Muscle layer of duodenum (tissue), 2 donors: Measurements from ENCODE around the gene CACNA1S.
A peak's percentile ranks its signal among the peaks of the same experiment; 100 is the strongest.

Experiments
- H3K27ac ChIP-seq: one replicate; pipeline ENCODE4 v1.7.0; 2013; ENCODE audit warnings: mild to moderate bottlenecking, low read length
- H3K27me3 ChIP-seq: one replicate; pipeline ENCODE4 v1.7.0; 2013; ENCODE audit warnings: low read depth, mild to moderate bottlenecking, control low read depth, low read length
- H3K36me3 ChIP-seq, 2 donors: one replicate each; pipeline ENCODE4 v1.7.0; 2013; ENCODE audit warnings: low read length in 2 of 2, control low read depth in 1 of 2, mild to moderate bottlenecking in 1 of 2; ENCODE audit not compliant: insufficient read depth in 2 of 2, control insufficient read depth in 1 of 2
- H3K4me1 ChIP-seq, 2 donors: one replicate each; pipeline ENCODE4 v1.7.0; 2013; ENCODE audit warnings: low read length in 2 of 2, mild to moderate bottlenecking in 2 of 2, control low read depth in 1 of 2, moderate library complexity in 1 of 2; ENCODE audit not compliant: insufficient read depth in 2 of 2, control insufficient read depth in 1 of 2
- H3K4me3 ChIP-seq, 2 donors: one replicate each; pipeline ENCODE4 v1.7.0; 2013; ENCODE audit warnings: low read length in 2 of 2, low read depth in 1 of 2, mild to moderate bottlenecking in 1 of 2
- H3K9me3 ChIP-seq, 2 donors: one replicate each; pipeline ENCODE4 v1.7.0; 2013; ENCODE audit warnings: low read length in 2 of 2, control low read depth in 1 of 2, mild to moderate bottlenecking in 1 of 2; ENCODE audit not compliant: control insufficient read depth in 1 of 2
- donor health status: healthy.

Gene CACNA1S

GRCh38 chr1:201139306-201139705, 27.1 kb upstream of the CACNA1S start:
- H3K27me3 ChIP-seq, result no peaks in the 10 kb centered on the region
- peaks cover 3 to 22% of the 10 kb centered on the region in 2 donors for H3K4me1 ChIP-seq
- H3K36me3 ChIP-seq, result peaks cover 46 to 73% of the 10 kb centered on the region in 2 donors
- H3K9me3 ChIP-seq, result no peaks in the 10 kb centered on the region
- no peak overlapping the region for H3K27ac ChIP-seq
- H3K4me3 ChIP-seq, result no peak overlapping the region

DNA sequence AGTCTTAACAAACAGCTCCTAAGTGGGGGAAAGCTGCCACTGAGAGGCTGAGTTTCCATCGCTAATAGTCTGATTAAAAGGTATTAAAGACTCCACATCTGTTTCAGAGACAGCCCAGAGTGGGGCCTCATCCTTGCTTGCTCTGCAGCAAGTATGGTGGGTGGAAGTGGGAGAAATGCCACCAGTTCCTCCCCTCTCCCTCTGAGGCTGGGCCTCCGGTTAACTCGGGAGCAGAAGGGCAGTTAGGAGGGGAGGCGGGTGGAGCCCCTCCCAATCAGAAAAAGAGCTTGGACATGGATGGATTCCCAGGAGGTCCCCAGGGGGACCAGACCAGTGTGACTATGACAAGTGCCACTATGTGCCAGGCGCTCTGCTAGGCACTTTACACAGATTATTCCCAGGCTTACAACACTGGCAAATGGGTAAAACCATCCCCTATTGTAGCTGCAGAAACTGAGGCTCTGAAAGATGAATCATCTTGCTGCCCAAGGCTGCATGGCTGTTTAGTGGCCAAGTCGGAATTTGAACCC, 26.1 kb upstream of the CACNA1S start:
- no peak overlapping the region for H3K4me3 ChIP-seq
- peak overlapping the region; percentile 25 for H3K27ac ChIP-seq
- H3K36me3 ChIP-seq, result peaks cover 38 to 64% of the 10 kb centered on the region in 2 donors
- H3K4me1 ChIP-seq, result peaks cover 3 to 22% of the 10 kb centered on the region in 2 donors
- H3K27me3 ChIP-seq, result no peaks in the 10 kb centered on the region
- H3K9me3 ChIP-seq, result no peaks in the 10 kb centered on the region

DNA sequence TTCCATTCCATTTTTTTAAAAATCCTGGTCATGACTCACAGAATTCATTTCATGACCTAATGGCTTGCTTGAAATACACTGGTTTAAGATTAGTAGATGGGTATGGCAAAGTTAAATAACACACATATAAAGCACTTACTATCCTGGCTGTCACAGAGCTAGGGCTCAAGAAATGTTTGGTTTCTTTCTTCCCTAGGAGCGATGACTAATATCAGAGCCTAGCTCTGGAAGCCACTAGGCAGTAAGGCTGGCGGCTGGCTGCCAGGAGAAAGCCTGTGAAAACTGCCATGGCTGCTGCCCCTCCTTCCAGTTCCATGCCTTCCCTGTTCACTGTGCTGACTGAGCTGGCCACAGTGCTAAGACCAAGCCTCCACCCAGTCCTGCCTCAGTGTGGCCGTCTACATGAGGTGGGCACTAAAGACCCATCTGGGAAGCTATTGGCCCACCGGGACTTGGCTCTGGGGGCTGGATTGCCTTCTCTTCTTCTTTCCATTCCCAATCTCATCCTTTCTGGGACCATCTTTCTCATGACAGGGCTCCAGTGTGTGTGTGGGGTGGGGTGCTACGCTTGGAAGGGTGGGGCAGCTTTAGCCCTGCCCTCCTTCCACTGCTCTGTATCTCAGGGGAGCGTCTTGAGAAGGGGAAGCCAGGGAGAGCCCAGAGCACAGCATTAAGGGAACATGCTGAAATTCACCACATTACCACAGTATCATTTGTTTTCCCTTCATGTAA, 25.5 kb upstream of the CACNA1S start:
- peaks cover 31 to 57% of the 10 kb centered on the region in 2 donors for H3K36me3 ChIP-seq
- H3K4me3 ChIP-seq, result peak overlapping the region in 1 of 2 donors; percentile 29
- H3K27me3 ChIP-seq, result no peaks in the 10 kb centered on the region
- H3K4me1 ChIP-seq, result peaks cover 3 to 22% of the 10 kb centered on the region in 2 donors
- peak overlapping the region; percentile 25 for H3K27ac ChIP-seq
- H3K9me3 ChIP-seq, result no peaks in the 10 kb centered on the region

DNA sequence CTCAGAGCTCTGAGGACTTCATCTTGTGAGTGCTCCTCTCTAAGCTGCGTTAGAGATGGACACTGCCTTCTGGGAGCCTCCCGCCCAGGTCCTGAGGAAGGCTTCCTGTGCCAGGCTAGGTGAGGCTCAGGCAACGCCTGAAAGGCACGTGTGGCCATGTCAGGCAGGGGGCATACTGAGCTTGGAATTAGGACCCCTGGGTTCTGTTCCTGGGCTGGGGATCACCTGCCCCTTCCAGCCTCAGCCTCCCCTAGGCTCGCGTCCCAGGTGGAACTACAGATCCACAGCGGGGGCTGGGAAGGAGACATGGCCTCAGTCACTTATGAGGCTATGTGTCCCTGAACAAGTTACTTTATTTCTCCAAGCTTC, 24.8 kb upstream of the CACNA1S start:
- Histone ChIP-seq H3K27ac (peak overlapping the region; percentile 13), H3K27me3 (no peaks in the 10 kb centered on the region), H3K9me3 (no peaks in the 10 kb centered on the region), H3K4me1 (peaks cover 3 to 22% of the 10 kb centered on the region in 2 donors), H3K4me3 (no peak overlapping the region), H3K36me3 (peaks cover 30 to 50% of the 10 kb centered on the region in 2 donors)

DNA sequence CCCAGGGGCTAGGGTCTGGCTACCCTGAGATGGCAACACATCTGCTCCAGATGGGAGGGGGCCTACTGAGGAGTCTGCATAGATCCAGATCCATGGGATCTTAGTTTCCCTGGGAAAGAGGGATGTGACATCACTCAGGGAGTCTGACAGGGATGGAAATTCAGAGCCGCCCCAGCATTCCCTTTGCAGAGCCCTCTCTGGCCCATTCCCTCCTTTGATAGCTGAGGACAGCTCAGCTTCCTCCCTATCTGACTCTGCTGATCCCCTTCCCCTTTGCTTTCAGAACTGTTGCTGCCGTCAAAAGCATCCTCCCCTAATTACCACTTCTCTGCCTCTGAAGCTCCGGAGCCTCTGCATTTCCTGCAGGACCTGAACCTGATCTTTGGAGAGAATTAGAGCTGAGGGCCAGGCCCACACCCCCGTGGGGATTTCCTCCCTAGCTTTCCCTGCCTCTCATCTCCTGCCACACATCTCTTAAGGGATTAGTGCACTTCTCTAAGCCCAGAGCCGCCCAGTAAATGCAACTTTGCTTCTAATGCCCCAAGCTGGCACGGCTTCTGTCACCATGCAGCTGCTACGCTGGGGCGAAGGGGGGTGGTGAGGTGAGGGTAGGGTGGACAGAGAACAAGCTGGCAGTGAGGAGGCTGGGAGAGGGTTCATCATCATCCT, 24.3 kb upstream of the CACNA1S start:
- H3K4me3 ChIP-seq, result no peak overlapping the region
- H3K27ac ChIP-seq, result no peak overlapping the region

GRCh38 chr1:201134405-201134804, 22.2 kb upstream of the CACNA1S start:
- peaks cover 3 to 22% of the 10 kb centered on the region in 2 donors for H3K4me1 ChIP-seq
- no peaks in the 10 kb centered on the region for H3K9me3 ChIP-seq
- H3K36me3 ChIP-seq, result peaks cover 17 to 27% of the 10 kb centered on the region in 2 donors
- no peaks in the 10 kb centered on the region for H3K27me3 ChIP-seq
- no peak overlapping the region for H3K27ac ChIP-seq
- no peak overlapping the region for H3K4me3 ChIP-seq

More for the DNA sequence above, 24.3 kb upstream of the CACNA1S start:
- Histone ChIP-seq H3K27me3 (no peaks in the 10 kb centered on the region), H3K9me3 (no peaks in the 10 kb centered on the region), H3K36me3 (peaks cover 26 to 48% of the 10 kb centered on the region in 2 donors), H3K4me1 (peaks cover 3 to 22% of the 10 kb centered on the region in 2 donors)

GRCh38 chr1:201131398-201131797, 19.2 kb upstream of the CACNA1S start:
- Histone ChIP-seq H3K27me3 (no peaks in the 10 kb centered on the region), H3K27ac (no peak overlapping the region), H3K4me3 (no peak overlapping the region), H3K4me1 (peaks cover 0 to 1% of the 10 kb centered on the region in 2 donors), H3K9me3 (no peaks in the 10 kb centered on the region), H3K36me3 (peaks cover 17 to 20% of the 10 kb centered on the region in 2 donors)

DNA sequence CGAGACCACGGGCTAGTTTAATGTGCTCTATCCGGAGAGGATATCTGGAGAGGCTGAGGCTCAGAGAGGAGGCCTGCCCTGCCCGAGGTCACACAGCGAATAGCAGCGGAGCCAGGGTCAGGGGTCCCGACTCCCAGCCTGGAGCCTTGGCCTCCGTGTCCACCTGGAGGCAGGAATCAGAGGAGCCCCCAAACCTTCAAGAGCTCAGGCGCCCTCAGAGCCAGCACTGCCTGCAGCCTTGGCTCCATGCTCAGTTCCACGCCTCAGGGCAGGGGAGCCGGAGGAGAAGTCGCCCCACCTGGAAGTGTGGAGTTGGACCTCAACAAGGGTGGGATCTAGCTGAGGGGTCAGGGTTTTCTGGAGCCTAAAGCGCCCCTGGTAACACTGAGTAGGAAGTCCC, 16.7 kb upstream of the CACNA1S start:
- no peak overlapping the region for H3K27ac ChIP-seq
- no peaks in the 10 kb centered on the region for H3K36me3 ChIP-seq
- H3K4me1 ChIP-seq, result peaks cover 0 to 6% of the 10 kb centered on the region in 2 donors
- no peaks in the 10 kb centered on the region for H3K9me3 ChIP-seq
- H3K4me3 ChIP-seq, result no peak overlapping the region
- no peaks in the 10 kb centered on the region for H3K27me3 ChIP-seq

DNA sequence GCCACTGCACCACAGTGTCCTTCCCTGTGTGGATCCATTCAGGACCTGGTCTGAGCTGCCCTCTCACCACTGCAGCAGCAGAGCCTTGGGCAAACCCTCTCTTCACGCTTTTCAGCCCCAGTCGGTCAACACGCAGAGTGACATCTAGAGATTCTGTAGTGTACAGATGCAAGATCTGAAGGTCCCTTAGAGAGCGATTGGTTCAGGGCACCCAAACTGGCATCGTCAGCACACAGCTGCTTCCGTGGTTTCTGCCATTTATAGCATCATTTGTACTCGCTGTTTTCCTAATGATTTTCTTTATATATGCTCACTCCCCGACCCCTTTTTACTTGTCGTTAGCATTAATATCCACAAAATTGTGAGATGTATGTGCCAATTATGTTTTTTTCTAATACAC, 16.2 kb upstream of the CACNA1S start:
- peaks cover 0 to 6% of the 10 kb centered on the region in 2 donors for H3K4me1 ChIP-seq
- no peak overlapping the region for H3K4me3 ChIP-seq
- no peaks in the 10 kb centered on the region for H3K9me3 ChIP-seq
- H3K27ac ChIP-seq, result no peak overlapping the region
- no peaks in the 10 kb centered on the region for H3K27me3 ChIP-seq
- H3K36me3 ChIP-seq, result no peaks in the 10 kb centered on the region

DNA sequence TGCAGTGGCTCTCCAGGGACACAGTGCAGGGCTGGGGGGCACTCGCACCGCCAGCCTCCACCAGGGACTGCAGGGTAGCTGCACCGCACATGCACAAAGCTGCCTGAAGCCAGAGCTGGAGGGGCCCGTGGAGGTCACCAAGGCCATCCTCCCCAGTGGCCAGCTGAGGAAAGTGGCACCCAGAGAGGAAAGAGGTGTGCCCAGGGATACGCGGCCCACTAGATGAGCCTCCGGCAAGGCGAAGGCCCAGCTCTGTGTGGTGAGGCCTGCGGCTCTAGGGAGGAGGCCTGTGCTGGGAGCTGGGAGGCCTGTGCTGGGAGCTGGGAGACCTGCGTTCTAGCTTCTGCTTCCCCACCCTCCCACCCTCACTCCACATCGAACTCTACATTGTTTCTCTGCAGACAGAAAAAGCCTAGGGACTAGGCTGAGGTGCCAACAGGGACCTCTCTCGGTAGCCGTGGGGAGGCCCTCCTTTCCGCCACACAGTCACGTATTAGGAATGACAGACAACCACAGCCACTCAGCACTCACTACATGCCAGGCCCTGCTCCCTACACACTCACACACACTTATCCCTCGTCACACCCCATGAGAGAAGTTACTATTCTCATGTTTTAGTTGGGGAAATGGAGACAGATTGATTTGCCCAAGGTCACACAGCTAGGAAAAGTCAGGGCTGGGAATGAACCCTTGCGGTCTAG, 15.7 kb upstream of the CACNA1S start:
- H3K27ac ChIP-seq, result no peak overlapping the region
- H3K27me3 ChIP-seq, result no peaks in the 10 kb centered on the region
- no peak overlapping the region for H3K4me3 ChIP-seq
- H3K36me3 ChIP-seq, result no peaks in the 10 kb centered on the region
- peaks cover 0 to 6% of the 10 kb centered on the region in 2 donors for H3K4me1 ChIP-seq
- no peaks in the 10 kb centered on the region for H3K9me3 ChIP-seq
